Astrocyte (in vitro differentiated cells and primary cell): ENCODE results near the gene PCP2.

Source experiments
- CTCF ChIP-seq: IDR thresholded peaks from 2 replicates; pipeline ENCODE4 v1.5.1; 2011; ENCODE audit warnings: low read depth, mild to moderate bottlenecking, inconsistent platforms, low read length, moderate library complexity; ENCODE audit not compliant: insufficient read depth
- EZH2 ChIP-seq: IDR thresholded peaks from 2 replicates; pipeline ENCODE4 v1.6.1; 2012; ENCODE audit warnings: mild to moderate bottlenecking, low read length, inconsistent platforms; ENCODE audit not compliant: insufficient read depth

- TF ChIP-seq CTCF = no peak
- TF ChIP-seq EZH2 = no peak
These were observed 12.3 kb upstream of the PCP2 start for GRCh38 chr19:7645656-7646425.
